ENCODE measurements around the gene GSK3A. TPM values are rescaled to one million over a fixed set of nuclear protein-coding genes. Genes with fewer than 3 reads are reported as not detected.

The GSK3A gene
- total RNA-seq, 1 donor from 2014 or later: 50.3 TPM

- Histone ChIP-seq H3K27me3 (ENCODE audit: insufficient read depth, low read length) (no peaks in the 10 kb centered on the region), H3K79me2 (ENCODE audit: insufficient read depth, low read length) (peaks cover 6% of the 10 kb centered on the region), H3K4me1 (ENCODE audit: insufficient read depth, low read length) (no peaks in the 10 kb centered on the region), H3K9ac (ENCODE audit: low read length) (no peak overlapping the region), H3K36me3 (ENCODE audit: insufficient read depth, low read length) (peaks cover 6% of the 10 kb centered on the region), H3K9me3 (ENCODE audit: insufficient read depth, low read depth, low read length) (peaks cover 2% of the 10 kb centered on the region), H3K4me2 (ENCODE audit: low read length) (no peak overlapping the region), H3K27ac (ENCODE audit: low read depth, low read length) (no peak overlapping the region), H2AFZ (ENCODE audit: low read depth, low read length) (no peak overlapping the region), H4K20me1 (ENCODE audit: insufficient read depth, low read length) (peaks cover 22% of the 10 kb centered on the region), H3K4me3 (ENCODE audit: insufficient read depth, low read depth, low read length) (no peak overlapping the region)
- DNase-seq (ENCODE audit: low read depth): no peak
- Mint-ChIP-seq H3K4me1 (ENCODE audit: low read depth, unreplicated experiment) (peaks cover 4% of the 10 kb centered on the region), H3K27me3 (ENCODE audit: low read depth, unreplicated experiment) (peaks cover 7% of the 10 kb centered on the region), H3K9me3 (ENCODE audit: unreplicated experiment) (peaks cover 8% of the 10 kb centered on the region), H3K4me3 (ENCODE audit: unreplicated experiment) (peak overlapping the region; percentile 28), H3K27ac (ENCODE audit: unreplicated experiment) (no peak overlapping the region), H3K36me3 (ENCODE audit: low read depth, unreplicated experiment) (peaks cover 16% of the 10 kb centered on the region)
- no peak for FAIRE-seq
- no peak for TF ChIP-seq EZH2 (IDR thresholded peaks at IDR 0.05; ENCODE audit: insufficient read depth, low read length)
- TF ChIP-seq CTCF (IDR thresholded peaks at IDR 0.05; ENCODE audit: insufficient read depth, low read depth, low read length): no peak
Observed at GRCh38 chr19:42196011-42197001, 46.1 kb downstream of the GSK3A start.

- Mint-ChIP-seq H3K4me1 (ENCODE audit: low read depth, unreplicated experiment) (peaks cover 2% of the 10 kb centered on the region), H3K4me3 (ENCODE audit: unreplicated experiment) (no peak overlapping the region), H3K27me3 (ENCODE audit: low read depth, unreplicated experiment) (peaks cover 16% of the 10 kb centered on the region), H3K36me3 (ENCODE audit: low read depth, unreplicated experiment) (peaks cover 9% of the 10 kb centered on the region), H3K9me3 (ENCODE audit: unreplicated experiment) (peaks cover 8% of the 10 kb centered on the region), H3K27ac (ENCODE audit: unreplicated experiment) (no peak overlapping the region)
- Histone ChIP-seq H3K27ac (ENCODE audit: low read depth, low read length) (no peak overlapping the region), H3K4me3 (ENCODE audit: insufficient read depth, low read depth, low read length) (no peak overlapping the region), H4K20me1 (ENCODE audit: insufficient read depth, low read length) (peaks cover 2% of the 10 kb centered on the region), H3K4me1 (ENCODE audit: insufficient read depth, low read length) (no peaks in the 10 kb centered on the region), H3K4me2 (ENCODE audit: low read length) (no peak overlapping the region), H3K79me2 (ENCODE audit: insufficient read depth, low read length) (no peaks in the 10 kb centered on the region), H3K27me3 (ENCODE audit: insufficient read depth, low read length) (no peaks in the 10 kb centered on the region), H3K9ac (ENCODE audit: low read length) (no peak overlapping the region), H3K36me3 (ENCODE audit: insufficient read depth, low read length) (peaks cover 3% of the 10 kb centered on the region), H2AFZ (ENCODE audit: low read depth, low read length) (no peak overlapping the region), H3K9me3 (ENCODE audit: insufficient read depth, low read depth, low read length) (peaks cover 2% of the 10 kb centered on the region)
- FAIRE-seq: no peak
- TF ChIP-seq CTCF (IDR thresholded peaks at IDR 0.05; ENCODE audit: insufficient read depth, low read depth, low read length): no peak
- no peak for TF ChIP-seq EZH2 (IDR thresholded peaks at IDR 0.05; ENCODE audit: insufficient read depth, low read length)
- peak; percentile 37 for DNase-seq (ENCODE audit: low read depth)
Observed at GRCh38 chr19:42193706-42194105, 48.7 kb downstream of the GSK3A start.

GRCh38 chr19:42193294-42193693 lies 49.1 kb downstream of the GSK3A start:
- no peaks in the 10 kb centered on the region for H3K4me1 ChIP-seq (ENCODE audit: insufficient read depth, low read length)
- DNase-seq (ENCODE audit: low read depth) (no peak), FAIRE-seq (no peak)
- no peak overlapping the region for H3K4me3 ChIP-seq (ENCODE audit: insufficient read depth, low read depth, low read length)
- no peak overlapping the region for H3K9ac ChIP-seq (ENCODE audit: low read length)
- no peaks in the 10 kb centered on the region for H3K79me2 ChIP-seq (ENCODE audit: insufficient read depth, low read length)
- no peaks in the 10 kb centered on the region for H4K20me1 ChIP-seq (ENCODE audit: insufficient read depth, low read length)
- H3K9me3 ChIP-seq (ENCODE audit: insufficient read depth, low read depth, low read length): peaks cover 2% of the 10 kb centered on the region
- Mint-ChIP-seq H3K9me3 (ENCODE audit: unreplicated experiment) (peaks cover 8% of the 10 kb centered on the region), H3K36me3 (ENCODE audit: low read depth, unreplicated experiment) (peaks cover 7% of the 10 kb centered on the region), H3K27me3 (ENCODE audit: low read depth, unreplicated experiment) (peaks cover 16% of the 10 kb centered on the region), H3K4me3 (ENCODE audit: unreplicated experiment) (no peak overlapping the region), H3K4me1 (ENCODE audit: low read depth, unreplicated experiment) (no peaks in the 10 kb centered on the region), H3K27ac (ENCODE audit: unreplicated experiment) (peak overlapping the region; percentile 4)
- no peak overlapping the region for H2AFZ ChIP-seq (ENCODE audit: low read depth, low read length)
- H3K36me3 ChIP-seq (ENCODE audit: insufficient read depth, low read length): no peaks in the 10 kb centered on the region
- H3K27me3 ChIP-seq (ENCODE audit: insufficient read depth, low read length): no peaks in the 10 kb centered on the region
- no peak for TF ChIP-seq EZH2 (IDR thresholded peaks at IDR 0.05; ENCODE audit: insufficient read depth, low read length)
- H3K4me2 ChIP-seq (ENCODE audit: low read length): no peak overlapping the region
- H3K27ac ChIP-seq (ENCODE audit: low read depth, low read length): no peak overlapping the region
